B cell (primary cell): ENCODE measurements around the gene SLF2. TPM values are rescaled to one million over a fixed set of nuclear protein-coding genes. Genes with fewer than 3 reads are reported as not detected.

Source experiments
- ATAC-seq: fragments of 200-7000 bp; cut with Tn5 transposase; one replicate; pipeline ENCODE4 v1.10.0; 2021; ENCODE audit warnings: low read depth, mild to moderate bottlenecking, moderate number of reproducible peaks, moderate library complexity
- CTCF ChIA-PET: fragments of 350-600 bp; sonication (Branson Sonifier 250); formaldehyde crosslinking; loops from one replicate; lab custom pipeline; 2021; ENCODE audit warnings: antibody characterized with exemption, inconsistent platforms; lab: Charles Lee
- POLR2A ChIA-PET: fragments of 350-600 bp; sonication (Branson Sonifier 250); formaldehyde crosslinking; loops from one replicate; lab custom pipeline; 2021; ENCODE audit warnings: antibody characterized with exemption; lab: Charles Lee
- DNase-seq: peaks from one replicate; pipeline ENCODE4 v3.0.0; 2013
- H2AFZ ChIP-seq: 2 replicates; pipeline ENCODE4 v1.6.1; 2012; ENCODE audit warnings: mild to moderate bottlenecking, low read depth, low read length; ENCODE audit not compliant: insufficient read depth, poor library complexity, severe bottlenecking
- H3K27ac ChIP-seq, 2 donors: 1 replicate in 1 of 2; 2 replicates in 1 of 2; pipeline ENCODE4 v1.5.1; 2012 to 2013; ENCODE audit warnings: low read length in 2 of 2, mild to moderate bottlenecking in 2 of 2, moderate library complexity in 1 of 2
- H3K27me3 ChIP-seq, 4 experiments: fragments of 200-600 bp in 1 of 4; sonication (generic) in 1 of 4; replicated peaks in 1 of 4; 1 replicate in 2 of 4; 2 replicates in 2 of 4; pipeline versions ENCODE4 v1.6.1 to v1.7.0; 2013 to 2016; ENCODE audit warnings: low read length in 3 of 4, mild to moderate bottlenecking in 2 of 4, mixed read lengths in 1 of 4, moderate library complexity in 1 of 4; ENCODE audit not compliant: insufficient read depth in 4 of 4, control insufficient read depth in 3 of 4; ENCODE audit errors: control extremely low read depth in 1 of 4
- H3K36me3 ChIP-seq, 2 experiments: replicated peaks in 1 of 2; 1 replicate in 1 of 2; 2 replicates in 1 of 2; pipeline versions ENCODE4 v1.6.1 to v1.7.1; 2013; ENCODE audit warnings: low read length in 1 of 2; ENCODE audit not compliant: insufficient read depth in 2 of 2, control insufficient read depth in 1 of 2; ENCODE audit errors: control extremely low read depth in 1 of 2, extremely low read depth in 1 of 2
- H3K4me1 ChIP-seq, 2 donors: fragments of 200-600 bp in 1 of 2; sonication (generic) in 1 of 2; 1 replicate in 1 of 2; 2 replicates in 1 of 2; pipeline versions ENCODE4 v1.5.1 to v1.6.1; 2013 to 2017; ENCODE audit warnings: low read length in 2 of 2; ENCODE audit not compliant: control insufficient read depth in 2 of 2, insufficient read depth in 2 of 2
- H3K4me2 ChIP-seq: replicated peaks from 2 replicates; pipeline ENCODE3; 2012; ENCODE audit warnings: mild to moderate bottlenecking, low read depth, low read length; ENCODE audit not compliant: poor library complexity, severe bottlenecking
- H3K4me3 ChIP-seq, 5 experiments: fragments of 200-600 bp in 1 of 5; sonication (generic) in 1 of 5; 1 replicate in 3 of 5; 2 replicates in 2 of 5; pipeline versions ENCODE4 v1.5.1 to v1.7.0; 2011 to 2016; ENCODE audit warnings: low read length in 4 of 5, mild to moderate bottlenecking in 4 of 5, low read depth in 2 of 5, control low read depth in 1 of 5, moderate library complexity in 1 of 5; ENCODE audit not compliant: insufficient read depth in 1 of 5; ENCODE audit errors: control extremely low read depth in 1 of 5, extremely low read depth in 1 of 5
- H3K79me2 ChIP-seq: fragments of 200-600 bp; sonication (generic); one replicate; pipeline ENCODE4 v1.6.0; 2016; ENCODE audit warnings: low read length; ENCODE audit not compliant: control insufficient read depth, insufficient read depth
- H3K9ac ChIP-seq: fragments of 200-600 bp; sonication (generic); 2 replicates; pipeline ENCODE4 v1.6.1; 2017; ENCODE audit warnings: mild to moderate bottlenecking, low read length, moderate library complexity
- H3K9me3 ChIP-seq, 3 donors: one replicate each; pipeline versions ENCODE4 v1.6.1 to v1.7.1; 2013; ENCODE audit warnings: low read length in 2 of 3; ENCODE audit not compliant: control insufficient read depth in 2 of 3, insufficient read depth in 1 of 3; ENCODE audit errors: control extremely low read depth in 1 of 3
- H4K20me1 ChIP-seq: 2 replicates; pipeline ENCODE4 v1.6.0; 2012; ENCODE audit warnings: mild to moderate bottlenecking, low read length; ENCODE audit not compliant: insufficient read depth, control insufficient read depth, poor library complexity, severe bottlenecking
- H3K27ac Mint-ChIP-seq: one replicate; pipeline ENCODE4 v1.8.0; 2021; ENCODE audit warnings: mixed read lengths
- H3K27me3 Mint-ChIP-seq: one replicate; pipeline ENCODE4 v1.8.0; 2021; ENCODE audit warnings: mixed read lengths
- H3K4me1 Mint-ChIP-seq: one replicate; pipeline ENCODE4 v1.8.0; 2021; ENCODE audit warnings: mixed read lengths
- H3K4me3 Mint-ChIP-seq: one replicate; pipeline ENCODE4 v1.8.0; 2021; ENCODE audit warnings: mixed read lengths
- H3K9me3 Mint-ChIP-seq: one replicate; pipeline ENCODE4 v1.8.0; 2022; ENCODE audit warnings: mixed read lengths; ENCODE audit not compliant: insufficient read depth
- CTCF ChIP-seq: fragments of 200-600 bp; IDR thresholded peaks from one replicate; pipeline ENCODE4 v1.8.0; 2022; ENCODE audit warnings: antibody characterized with exemption, mild to moderate bottlenecking
- EZH2 ChIP-seq: IDR thresholded peaks from 2 replicates; pipeline ENCODE4 v1.6.1; 2012; ENCODE audit warnings: borderline replicate concordance, low read depth, mild to moderate bottlenecking, moderate library complexity, low read length; ENCODE audit not compliant: insufficient read depth, poor library complexity, severe bottlenecking
- WGBS: methylation state at CpG from one replicate; pipeline ENCODE4 v1.1.5; 2013; ENCODE audit warnings: missing lambda C conversion rate; ENCODE audit not compliant: insufficient coverage; 5-methylcytosine and 5-hydroxymethylcytosine counted together
- intact Hi-C: fragments of 100-400 bp; cut with micrococcal nuclease; formaldehyde crosslinking; loops from one replicate; pipeline ENCODE4 v1.10.0; 2022
- polyA plus RNA-seq: library from polyadenylated mRNA; depleted of rRNA; stranded (reverse); fragments of >200 nt; gene quantifications from 2 replicates; pipeline ENCODE4 v1.2.3, GENCODE V29; 2012
- total RNA-seq, 2 donors: library from RNA; stranded (reverse); fragments of 120-200 nt in 1 of 2; gene quantifications; 1 replicate in 1 of 2; 2 replicates in 1 of 2; pipeline versions ENCODE4 v1.2.3 to v1.2.4, GENCODE V29; 2013 to 2022

SLF2 gene
- total and polyA plus RNA-seq, 2 donors (not counting 1 experiment from before 2014, with no cell fraction given): 11.8 to 65.6 TPM

GRCh38 chr10:100970076-100970913 lies 57.5 kb downstream of the SLF2 start:
- H4K20me1 ChIP-seq: no peaks in the 10 kb centered on the region
- ChIA-PET POLR2A (no interaction called here), CTCF (interaction anchor here (0.7 to 3.4 kb wide), 6 partner anchors 15 to 44 kb away, joined by 3 to 25 read pairs (median 3); partner anchors contain the start of genes LZTS2, MRPL43 and TWNK)
- H3K4me1 Mint-ChIP-seq: peaks cover 16% of the 10 kb centered on the region
- peak overlapping the region in 2 of 5 experiments; percentile 51 to 60 for H3K4me3 ChIP-seq
- ATAC-seq (peak; percentile 37), DNase-seq (peak; percentile 57)
- no peaks in the 10 kb centered on the region for H3K27me3 Mint-ChIP-seq
- peak overlapping the region; percentile 96 for H3K4me2 ChIP-seq
- H3K27me3 ChIP-seq: no peaks in the 10 kb centered on the region
- H3K9ac ChIP-seq: peak overlapping the region; percentile 67
- H3K4me3 Mint-ChIP-seq: peak overlapping the region; percentile 63
- no peaks in the 10 kb centered on the region for H3K79me2 ChIP-seq
- TF ChIP-seq EZH2 (no peak), CTCF (no peak)
- no peak overlapping the region for H3K27ac Mint-ChIP-seq
- H3K9me3 Mint-ChIP-seq: no peaks in the 10 kb centered on the region
- WGBS: 50% methylated on average over 3 of the region's 13 CpGs
- peaks cover 13 to 17% of the 10 kb centered on the region in 2 donors for H3K4me1 ChIP-seq
- no peaks in the 10 kb centered on the region for H3K9me3 ChIP-seq
- peak overlapping the region; percentile 84 for H2AFZ ChIP-seq
- intact Hi-C loops: loop anchor here (2.0 kb wide), 1 partner anchor 17 kb away; the partner anchor contains the start of genes MRPL43 and TWNK
- H3K36me3 ChIP-seq: peaks cover 0 to 10% of the 10 kb centered on the region in 2 experiments
- H3K27ac ChIP-seq: no peak overlapping the region
